ENCODE data around the gene RTL1.

RTL1 gene

GRCh38 chr14:100840286-100841065 is 63.0 kb downstream of the RTL1 start:
- Histone ChIP-seq H3K27me3 (ENCODE audit: insufficient read depth, low read length) (no peaks in the 10 kb centered on the region), H3K4me3 (ENCODE audit: low read length) (no peak overlapping the region), H3K36me3 (ENCODE audit: insufficient read depth, low read length) (no peaks in the 10 kb centered on the region), H3K9me3 (ENCODE audit: low read length) (no peaks in the 10 kb centered on the region), H2AFZ (ENCODE audit: low read depth, low read length) (peak overlapping the region; percentile 51), H3K4me1 (ENCODE audit: insufficient read depth, low read length) (peaks cover 57% of the 10 kb centered on the region)

DNA sequence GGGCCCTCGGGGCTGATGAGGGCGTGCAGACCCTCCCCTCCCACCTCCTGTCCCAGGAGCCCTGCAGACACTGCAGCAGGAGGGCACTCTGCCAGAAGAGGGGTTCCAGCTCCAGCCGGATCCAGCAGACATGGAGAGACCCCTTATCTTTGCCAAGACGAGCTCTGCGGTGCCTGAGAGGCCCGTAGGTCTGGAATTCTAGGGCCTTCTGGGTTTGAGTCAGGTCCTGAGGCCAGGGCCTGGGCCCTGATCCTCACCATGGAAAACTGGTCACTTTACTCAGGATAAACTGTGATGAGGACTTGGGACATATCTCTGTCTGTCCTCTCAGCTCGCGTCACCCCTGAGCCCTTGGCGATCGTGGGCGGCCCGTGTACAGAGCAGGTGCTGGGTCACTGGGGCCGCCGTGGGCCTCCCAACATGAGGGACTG is 63.8 kb downstream of the RTL1 start:
- H3K36me3 ChIP-seq (ENCODE audit: insufficient read depth, low read length), result no peaks in the 10 kb centered on the region

DNA sequence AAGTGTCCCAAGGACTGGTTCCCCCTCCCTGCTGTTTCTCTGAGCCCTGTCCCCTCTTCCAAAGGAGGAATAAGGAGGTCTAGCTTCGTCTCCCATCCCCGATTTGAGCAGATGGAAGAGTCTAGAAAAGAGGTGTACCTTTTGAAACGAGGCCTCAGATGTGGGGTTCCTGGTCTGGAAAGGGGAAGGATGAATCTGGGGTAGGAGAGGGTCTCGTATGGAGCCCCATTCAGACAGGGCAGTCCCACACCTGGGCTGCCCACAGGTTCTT is 64.3 kb downstream of the RTL1 start:
- H3K4me1 ChIP-seq (ENCODE audit: insufficient read depth, low read length), result peaks cover 57% of the 10 kb centered on the region
- no peaks in the 10 kb centered on the region for H3K9me3 ChIP-seq (ENCODE audit: low read length)
- no peaks in the 10 kb centered on the region for H3K36me3 ChIP-seq (ENCODE audit: insufficient read depth, low read length)
- H2AFZ ChIP-seq (ENCODE audit: low read depth, low read length), result no peak overlapping the region
- no peaks in the 10 kb centered on the region for H3K27me3 ChIP-seq (ENCODE audit: insufficient read depth, low read length)
- H3K4me3 ChIP-seq (ENCODE audit: low read length), result no peak overlapping the region

More for the DNA sequence above, 63.8 kb downstream of the RTL1 start:
- Histone ChIP-seq H3K4me3 (ENCODE audit: low read length) (no peak overlapping the region), H2AFZ (ENCODE audit: low read depth, low read length) (no peak overlapping the region), H3K4me1 (ENCODE audit: insufficient read depth, low read length) (peaks cover 57% of the 10 kb centered on the region), H3K27me3 (ENCODE audit: insufficient read depth, low read length) (no peaks in the 10 kb centered on the region), H3K9me3 (ENCODE audit: low read length) (no peaks in the 10 kb centered on the region)

DNA sequence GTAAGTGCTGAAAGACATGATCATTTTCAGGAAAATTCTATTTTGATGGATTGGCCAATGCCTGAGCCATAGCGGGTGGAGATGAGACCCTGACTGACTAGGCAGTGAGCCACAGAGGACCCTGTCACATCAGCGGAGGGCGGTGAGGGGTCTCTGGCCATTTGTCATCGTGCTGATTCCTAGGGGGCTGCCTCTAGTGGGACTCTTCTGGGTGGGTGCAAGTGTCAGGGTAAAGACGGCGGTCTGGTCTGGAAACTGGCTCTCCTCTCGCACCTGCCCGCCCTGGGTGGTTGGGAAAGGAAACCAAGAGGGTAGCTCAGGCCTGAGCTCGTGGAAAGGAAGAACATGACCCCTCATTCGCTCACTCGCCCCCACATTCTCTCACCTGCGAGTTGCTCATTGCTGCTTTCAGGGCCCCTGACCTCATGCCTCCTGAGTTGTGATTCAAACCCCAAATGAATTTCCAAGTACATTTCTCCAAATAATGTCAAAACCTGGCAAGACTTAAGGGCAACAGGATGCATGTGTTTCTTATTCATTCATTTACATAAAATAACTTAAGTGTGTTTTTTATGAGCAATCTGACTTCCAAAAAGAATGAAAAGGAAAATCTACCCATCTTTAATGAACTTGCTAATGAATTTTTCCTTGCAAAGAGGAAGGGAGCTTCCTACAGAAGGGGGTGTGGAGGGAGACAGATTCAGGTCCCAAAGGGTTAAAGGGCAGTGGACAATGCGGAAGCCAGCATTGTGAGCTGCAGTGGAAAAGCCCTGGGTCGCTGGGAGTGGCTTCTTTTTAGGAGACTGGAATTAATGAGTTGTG is 64.8 kb downstream of the RTL1 start:
- H3K4me1 ChIP-seq (ENCODE audit: insufficient read depth, low read length), result peaks cover 57% of the 10 kb centered on the region
- no peaks in the 10 kb centered on the region for H3K27me3 ChIP-seq (ENCODE audit: insufficient read depth, low read length)
- H3K9me3 ChIP-seq (ENCODE audit: low read length), result no peaks in the 10 kb centered on the region
- H3K36me3 ChIP-seq (ENCODE audit: insufficient read depth, low read length), result no peaks in the 10 kb centered on the region
- H3K4me3 ChIP-seq (ENCODE audit: low read length), result no peak overlapping the region
- H2AFZ ChIP-seq (ENCODE audit: low read depth, low read length), result no peak overlapping the region

- Histone ChIP-seq H3K36me3 (ENCODE audit: insufficient read depth, low read length) (no peaks in the 10 kb centered on the region), H3K9me3 (ENCODE audit: low read length) (no peaks in the 10 kb centered on the region), H3K4me3 (ENCODE audit: low read length) (no peak overlapping the region), H2AFZ (ENCODE audit: low read depth, low read length) (no peak overlapping the region), H3K27me3 (ENCODE audit: insufficient read depth, low read length) (no peaks in the 10 kb centered on the region), H3K4me1 (ENCODE audit: insufficient read depth, low read length) (peaks cover 50% of the 10 kb centered on the region)
Observed at GRCh38 chr14:100837805-100838350, 65.6 kb downstream of the RTL1 start.

- H3K4me3 ChIP-seq (ENCODE audit: low read length), result no peak overlapping the region
- H2AFZ ChIP-seq (ENCODE audit: low read depth, low read length), result no peak overlapping the region
- H3K27me3 ChIP-seq (ENCODE audit: insufficient read depth, low read length), result no peaks in the 10 kb centered on the region
- no peaks in the 10 kb centered on the region for H3K9me3 ChIP-seq (ENCODE audit: low read length)
- no peaks in the 10 kb centered on the region for H3K36me3 ChIP-seq (ENCODE audit: insufficient read depth, low read length)
- peaks cover 50% of the 10 kb centered on the region for H3K4me1 ChIP-seq (ENCODE audit: insufficient read depth, low read length)
Observed at GRCh38 chr14:100836941-100837804, 66.3 kb downstream of the RTL1 start.

- H3K27me3 ChIP-seq (ENCODE audit: insufficient read depth, low read length), result no peaks in the 10 kb centered on the region
- H3K4me1 ChIP-seq (ENCODE audit: insufficient read depth, low read length), result peaks cover 52% of the 10 kb centered on the region
- H3K4me3 ChIP-seq (ENCODE audit: low read length), result no peak overlapping the region
- H2AFZ ChIP-seq (ENCODE audit: low read depth, low read length), result no peak overlapping the region
- no peaks in the 10 kb centered on the region for H3K9me3 ChIP-seq (ENCODE audit: low read length)
- no peaks in the 10 kb centered on the region for H3K36me3 ChIP-seq (ENCODE audit: insufficient read depth, low read length)
Observed at GRCh38 chr14:100836311-100836805, 67.2 kb downstream of the RTL1 start.

DNA sequence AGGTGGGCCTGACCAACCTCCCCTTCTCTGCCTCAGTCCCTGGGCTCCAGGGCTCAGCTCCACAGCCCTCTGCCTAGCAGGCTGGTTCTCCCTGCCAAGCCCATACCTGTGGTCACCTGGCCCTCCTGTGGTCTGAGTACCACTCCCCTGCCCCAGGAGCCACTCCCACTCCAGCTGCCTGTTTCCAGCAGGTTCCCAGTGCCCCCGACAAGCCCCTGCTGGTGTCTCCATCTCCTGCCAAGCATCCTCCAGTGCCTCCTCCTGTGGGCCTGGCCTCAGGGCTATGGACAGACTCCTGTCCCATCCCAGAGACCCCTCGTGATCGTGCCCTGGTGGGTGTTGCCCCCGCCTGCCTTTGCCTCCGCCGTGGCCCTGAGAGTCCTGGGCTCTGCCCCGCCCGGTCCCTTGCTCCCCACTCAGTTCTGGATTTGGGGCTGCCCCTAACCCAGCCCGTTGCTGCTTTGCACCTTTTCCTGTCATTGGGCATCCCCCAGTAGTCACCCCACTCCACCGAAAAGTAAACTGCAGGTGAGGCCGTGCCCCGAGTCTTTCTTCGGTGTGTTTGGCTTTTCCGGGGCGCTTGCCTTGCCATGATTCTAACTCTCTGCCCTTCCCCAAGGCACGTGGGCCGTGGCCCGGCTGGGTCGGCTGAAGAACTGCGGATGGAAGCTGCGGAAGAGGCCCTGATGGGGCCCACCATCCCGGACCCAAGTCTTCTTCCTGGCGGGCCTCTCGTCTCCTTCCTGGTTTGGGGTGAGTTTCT is 67.8 kb downstream of the RTL1 start:
- Histone ChIP-seq H2AFZ (ENCODE audit: low read depth, low read length) (no peak overlapping the region), H3K9me3 (ENCODE audit: low read length) (no peaks in the 10 kb centered on the region), H3K4me3 (ENCODE audit: low read length) (no peak overlapping the region), H3K27me3 (ENCODE audit: insufficient read depth, low read length) (no peaks in the 10 kb centered on the region), H3K36me3 (ENCODE audit: insufficient read depth, low read length) (no peaks in the 10 kb centered on the region), H3K4me1 (ENCODE audit: insufficient read depth, low read length) (peaks cover 54% of the 10 kb centered on the region)

GRCh38 chr14:100834794-100835547 is 68.6 kb downstream of the RTL1 start:
- Histone ChIP-seq H2AFZ (ENCODE audit: low read depth, low read length) (no peak overlapping the region), H3K4me1 (ENCODE audit: insufficient read depth, low read length) (peaks cover 54% of the 10 kb centered on the region), H3K36me3 (ENCODE audit: insufficient read depth, low read length) (no peaks in the 10 kb centered on the region), H3K27me3 (ENCODE audit: insufficient read depth, low read length) (no peaks in the 10 kb centered on the region), H3K9me3 (ENCODE audit: low read length) (no peaks in the 10 kb centered on the region), H3K4me3 (ENCODE audit: low read length) (no peak overlapping the region)

DNA sequence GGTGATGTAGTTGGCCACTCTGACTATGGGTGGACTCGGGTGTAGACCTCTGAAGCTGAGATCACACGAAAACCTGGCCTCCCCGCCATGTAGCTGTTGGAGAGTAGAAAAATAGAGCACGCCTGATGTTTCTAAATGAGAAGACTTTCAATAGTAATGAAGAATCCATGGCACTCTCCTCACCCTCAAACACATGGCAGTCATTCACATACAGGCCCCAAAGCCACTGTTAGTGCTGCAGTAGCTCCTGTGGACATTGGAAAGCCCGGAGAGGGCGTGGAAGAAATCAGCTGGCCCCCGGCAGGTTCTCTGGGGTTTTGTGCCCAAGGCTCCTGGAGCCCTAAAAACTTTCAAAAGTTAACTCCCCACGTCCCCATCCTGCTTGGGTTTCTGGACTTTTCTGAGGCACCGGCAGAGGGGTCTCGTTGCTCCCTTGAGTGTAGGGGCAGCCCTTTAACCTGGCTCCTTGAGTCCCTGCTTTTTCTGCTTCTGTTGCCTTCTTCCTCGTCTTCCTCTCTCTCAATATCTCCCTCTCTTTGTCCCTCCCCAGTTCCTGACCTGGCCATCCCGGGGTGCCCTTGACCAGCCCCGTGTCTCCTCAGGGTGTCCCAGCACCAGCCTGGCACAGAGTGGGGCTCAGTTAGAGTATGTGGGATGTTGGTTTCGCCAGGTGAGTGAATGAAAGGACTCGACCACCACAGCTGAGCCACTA is 69.3 kb downstream of the RTL1 start:
- no peak overlapping the region for H2AFZ ChIP-seq (ENCODE audit: low read depth, low read length)
- H3K36me3 ChIP-seq (ENCODE audit: insufficient read depth, low read length), result no peaks in the 10 kb centered on the region
- H3K4me1 ChIP-seq (ENCODE audit: insufficient read depth, low read length), result peaks cover 54% of the 10 kb centered on the region
- no peaks in the 10 kb centered on the region for H3K27me3 ChIP-seq (ENCODE audit: insufficient read depth, low read length)
- H3K9me3 ChIP-seq (ENCODE audit: low read length), result no peaks in the 10 kb centered on the region
- no peak overlapping the region for H3K4me3 ChIP-seq (ENCODE audit: low read length)

DNA sequence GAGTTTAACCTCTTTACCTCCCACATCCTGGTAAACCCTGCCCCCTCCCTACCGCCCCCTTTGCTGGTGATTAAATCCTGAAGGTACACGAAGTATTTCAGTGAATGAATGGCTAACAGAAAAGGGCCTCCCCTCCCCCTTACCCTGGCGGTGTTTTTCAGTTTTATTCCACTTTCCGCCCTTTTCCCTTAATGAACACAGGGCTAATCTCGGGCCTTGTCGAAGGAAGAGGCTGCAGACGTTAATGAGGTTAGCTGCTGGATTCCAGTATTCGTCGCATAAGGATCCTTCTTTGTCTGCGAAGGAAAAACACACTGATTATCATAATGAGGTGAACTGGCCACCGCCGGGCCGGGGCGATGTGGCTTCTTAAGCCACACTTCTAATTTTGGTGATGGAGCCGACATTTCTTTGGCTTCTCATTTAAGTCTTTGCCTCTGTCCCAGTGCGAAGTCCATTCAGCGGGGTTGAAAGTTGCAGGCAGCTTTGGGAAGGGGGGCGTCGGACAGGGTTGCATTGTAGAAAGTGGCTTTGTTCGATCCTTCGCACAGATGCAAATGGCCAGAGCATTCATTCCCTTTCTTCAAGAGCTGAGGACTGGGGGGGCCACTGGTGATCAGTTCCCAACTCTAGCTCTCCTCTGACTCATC is 71.1 kb downstream of the RTL1 start:
- H3K9me3 ChIP-seq (ENCODE audit: low read length), result peaks cover 3% of the 10 kb centered on the region
- no peak overlapping the region for H3K4me3 ChIP-seq (ENCODE audit: low read length)
- H3K4me1 ChIP-seq (ENCODE audit: insufficient read depth, low read length), result peaks cover 38% of the 10 kb centered on the region
- H3K36me3 ChIP-seq (ENCODE audit: insufficient read depth, low read length), result no peaks in the 10 kb centered on the region
- H2AFZ ChIP-seq (ENCODE audit: low read depth, low read length), result no peak overlapping the region
- H3K27me3 ChIP-seq (ENCODE audit: insufficient read depth, low read length), result no peaks in the 10 kb centered on the region

All from neuron (in vitro differentiated cells).